BLaER1 (cell line): Measurements from ENCODE around the gene FAM9C.
A peak's percentile ranks its signal among the peaks of the same experiment; 100 is the strongest.
"Not testable (repeated sequence)": the region's sequence is repeated elsewhere in the genome, so short reads cannot be mapped to it uniquely, and the experiment has no call there.

Source experiments
- H3K27ac ChIP-seq: shearing (Covaris generic); formaldehyde crosslinking; 2 replicates; pipeline ENCODE4 v1.8.1; 2022
- H3K27me3 ChIP-seq: shearing (Covaris generic); formaldehyde crosslinking; 2 replicates; pipeline ENCODE4 v1.8.1; 2022
- H3K36me3 ChIP-seq: shearing (Covaris generic); formaldehyde crosslinking; 2 replicates; pipeline ENCODE4 v1.8.1; 2022
- H3K4me1 ChIP-seq: shearing (Covaris generic); formaldehyde crosslinking; 2 replicates; pipeline ENCODE4 v1.8.1; 2022
- H3K4me2 ChIP-seq: shearing (Covaris generic); formaldehyde crosslinking; 2 replicates; pipeline ENCODE4 v1.8.1; 2022
- H3K4me3 ChIP-seq: shearing (Covaris generic); formaldehyde crosslinking; 2 replicates; pipeline ENCODE4 v1.8.1; 2022
- H3K9ac ChIP-seq: shearing (Covaris generic); formaldehyde crosslinking; 2 replicates; pipeline ENCODE4 v1.8.1; 2022
- H3K9me3 ChIP-seq: shearing (Covaris generic); formaldehyde crosslinking; 2 replicates; pipeline ENCODE4 v1.8.1; 2022
- H4K20me1 ChIP-seq: shearing (Covaris generic); formaldehyde crosslinking; 2 replicates; pipeline ENCODE4 v1.8.1; 2022
- Cebpa-rat ChIP-seq: shearing (Covaris generic); IDR thresholded peaks from 2 replicates; pipeline ENCODE4 v1.8.1; 2022

Gene FAM9C

GRCh38 chrX:13044441-13044840 is at the start of gene FAM9C:
TSS of gene FAM9C (minus strand) at chrX:13044620. CDS start at chrX:13043789, 831 bp downstream.
- H3K9ac ChIP-seq, result no peak within 1 kb of the TSS
- no peak within 1 kb of the TSS for H3K4me3 ChIP-seq
- H3K36me3 ChIP-seq, result no peaks in the 10 kb centered on the region
- peaks cover 17% of the 10 kb centered on the region for H3K9me3 ChIP-seq
- H3K27ac ChIP-seq, result no peak within 1 kb of the TSS
- H4K20me1 ChIP-seq, result no peaks in the 10 kb centered on the region
- peaks cover 8% of the 10 kb centered on the region; the same call in 1 of the 2 replicates for H3K4me1 ChIP-seq
- no peaks in the 10 kb centered on the region for H3K27me3 ChIP-seq
- TF ChIP-seq Cebpa-rat, result no peak
- H3K4me2 ChIP-seq, result no peak within 1 kb of the TSS

GRCh38 chrX:13093529-13094140 is 49.2 kb upstream of the FAM9C start:
- H4K20me1 ChIP-seq, result no peaks in the 10 kb centered on the region
- H3K27ac ChIP-seq, result no peak overlapping the region
- H3K36me3 ChIP-seq, result no peaks in the 10 kb centered on the region
- no peaks in the 10 kb centered on the region for H3K9me3 ChIP-seq
- TF ChIP-seq Cebpa-rat, result no peak
- no peaks in the 10 kb centered on the region for H3K27me3 ChIP-seq
- H3K4me1 ChIP-seq, result peaks cover 58% of the 10 kb centered on the region
- peak overlapping the region; percentile 64; the same call in 1 of the 2 replicates for H3K4me2 ChIP-seq
- no peak overlapping the region for H3K4me3 ChIP-seq
- H3K9ac ChIP-seq, result no peak overlapping the region

GRCh38 chrX:13092455-13092941 is 48.1 kb upstream of the FAM9C start:
- H3K27ac ChIP-seq, result peak overlapping the region; percentile 77
- peaks cover 69% of the 10 kb centered on the region for H3K4me1 ChIP-seq
- no peaks in the 10 kb centered on the region for H3K27me3 ChIP-seq
- H4K20me1 ChIP-seq, result no peaks in the 10 kb centered on the region
- peak overlapping the region; percentile 64 for H3K4me2 ChIP-seq
- no peaks in the 10 kb centered on the region for H3K36me3 ChIP-seq
- TF ChIP-seq Cebpa-rat, result no peak
- H3K4me3 ChIP-seq, result 0 out of 2 replicates have a peak overlapping the region, but pooled peaks have one; percentile 11
- peak overlapping the region; percentile 50; the same call in 1 of the 2 replicates for H3K9ac ChIP-seq
- no peaks in the 10 kb centered on the region for H3K9me3 ChIP-seq

- TF ChIP-seq Cebpa-rat, result no peak
- H3K36me3 ChIP-seq, result no peaks in the 10 kb centered on the region
- peak overlapping the region; percentile 77 for H3K27ac ChIP-seq
- peaks cover 82% of the 10 kb centered on the region for H3K4me1 ChIP-seq
- H3K9me3 ChIP-seq, result no peaks in the 10 kb centered on the region
- peak overlapping the region; percentile 58; the same call in 1 of the 2 replicates for H3K9ac ChIP-seq
- no peaks in the 10 kb centered on the region for H3K27me3 ChIP-seq
- H4K20me1 ChIP-seq, result no peaks in the 10 kb centered on the region
- H3K4me3 ChIP-seq, result no peak overlapping the region
- peak overlapping the region; percentile 64 for H3K4me2 ChIP-seq
These were observed 46.8 kb upstream of the FAM9C start for GRCh38 chrX:13091111-13091765.

- Histone ChIP-seq H3K9me3 (no peaks in the 10 kb centered on the region), H3K36me3 (no peaks in the 10 kb centered on the region), H3K27ac (peak overlapping the region; percentile 77), H4K20me1 (no peaks in the 10 kb centered on the region), H3K9ac (peak overlapping the region; percentile 58; the same call in 1 of the 2 replicates), H3K27me3 (no peaks in the 10 kb centered on the region), H3K4me1 (peaks cover 89% of the 10 kb centered on the region), H3K4me3 (no peak overlapping the region; the same call in 1 of the 2 replicates), H3K4me2 (peak overlapping the region; percentile 64)
- TF ChIP-seq Cebpa-rat, result peak; percentile 56
These were observed 46.1 kb upstream of the FAM9C start for GRCh38 chrX:13090339-13091110.

GRCh38 chrX:13090027-13090338 is 45.6 kb upstream of the FAM9C start:
- peak overlapping the region; percentile 64 for H3K4me2 ChIP-seq
- TF ChIP-seq Cebpa-rat, result no peak
- H3K4me3 ChIP-seq, result no peak overlapping the region
- no peaks in the 10 kb centered on the region for H3K9me3 ChIP-seq
- no peaks in the 10 kb centered on the region for H3K36me3 ChIP-seq
- H3K27me3 ChIP-seq, result no peaks in the 10 kb centered on the region
- peaks cover 95% of the 10 kb centered on the region for H3K4me1 ChIP-seq
- no peaks in the 10 kb centered on the region for H4K20me1 ChIP-seq
- H3K27ac ChIP-seq, result peak overlapping the region; percentile 77
- H3K9ac ChIP-seq, result no peak overlapping the region

GRCh38 chrX:13088156-13088487 is 43.7 kb upstream of the FAM9C start:
- peak overlapping the region; percentile 88 for H3K4me2 ChIP-seq
- peak overlapping the region; percentile 94 for H3K27ac ChIP-seq
- TF ChIP-seq Cebpa-rat, result no peak
- peaks cover 100% of the 10 kb centered on the region for H3K4me1 ChIP-seq
- no peaks in the 10 kb centered on the region for H3K27me3 ChIP-seq
- no peaks in the 10 kb centered on the region for H3K36me3 ChIP-seq
- H3K9me3 ChIP-seq, result no peaks in the 10 kb centered on the region
- peak overlapping the region; percentile 43 for H3K4me3 ChIP-seq
- no peaks in the 10 kb centered on the region for H4K20me1 ChIP-seq
- H3K9ac ChIP-seq, result peak overlapping the region; percentile 80

GRCh38 chrX:13087322-13088155 is 43.1 kb upstream of the FAM9C start:
- H3K9ac ChIP-seq, result peak overlapping the region; percentile 80
- peaks cover 100% of the 10 kb centered on the region for H3K4me1 ChIP-seq
- H3K27me3 ChIP-seq, result no peaks in the 10 kb centered on the region
- no peaks in the 10 kb centered on the region for H4K20me1 ChIP-seq
- H3K27ac ChIP-seq, result peak overlapping the region; percentile 94
- no peaks in the 10 kb centered on the region for H3K9me3 ChIP-seq
- TF ChIP-seq Cebpa-rat, result no peak
- no peaks in the 10 kb centered on the region for H3K36me3 ChIP-seq
- peak overlapping the region; percentile 88 for H3K4me2 ChIP-seq
- H3K4me3 ChIP-seq, result peak overlapping the region; percentile 43

- H3K36me3 ChIP-seq, result not testable (repeated sequence)
- H3K4me3 ChIP-seq, result 0 out of 2 replicates have a peak overlapping the region, but pooled peaks have one; percentile 48
These were observed 42.4 kb upstream of the FAM9C start for GRCh38 chrX:13086793-13087321.

More at GRCh38 chrX:13086793-13087321, 42.4 kb upstream of the FAM9C start:
- Histone ChIP-seq H3K9ac (peak overlapping the region; percentile 80), H3K4me1 (peaks cover 100% of the 10 kb centered on the region), H3K27ac (peak overlapping the region; percentile 94), H3K4me2 (peak overlapping the region; percentile 88)
- H4K20me1 ChIP-seq, H3K9me3 ChIP-seq, H3K27me3 ChIP-seq: not testable (repeated sequence)
